IMR-90 (cell line): ENCODE measurements around the gene KY. TPM values are rescaled to one million over a fixed set of nuclear protein-coding genes. Genes with fewer than 3 reads are reported as not detected.

ENCODE experiments used
- ATAC-seq: fragments of 200-7000 bp; cut with Tn5 transposase; 2 replicates; pipeline ENCODE4 v1.9.1; 2020; ENCODE audit warnings: low read depth, mild to moderate bottlenecking, moderate library complexity
- BruUV-seq: library from RNA; stranded (reverse); fragments of 400-500 nt; replicated peaks from 2 replicates; lab custom pipeline; 2021; lab: Mats Ljungman, UMichigan
- CTCF ChIA-PET: fragments of 300-600 bp; formaldehyde crosslinking; extraction: SDS; loops from one replicate; lab custom pipeline; 2021; ENCODE audit warnings: antibody characterized with exemption; lab: Yijun Ruan, JAX
- POLR2A ChIA-PET: fragments of 300-600 bp; sonication (Branson Sonifier 250); formaldehyde crosslinking; loops from one replicate; lab custom pipeline; 2022; ENCODE audit warnings: antibody characterized with exemption; ENCODE audit not compliant: unreplicated experiment; lab: Charles Lee
- DNase-seq: peaks from one replicate; pipeline ENCODE4 v3.0.0; 2013
- H2AFZ ChIP-seq: replicated peaks from 2 replicates; pipeline ENCODE3; 2013; ENCODE audit warnings: low read length, mild to moderate bottlenecking; ENCODE audit not compliant: poor library complexity
- H2AK5ac ChIP-seq: 2 replicates; pipeline ENCODE4 v1.6.1; 2013; ENCODE audit warnings: low read depth, low read length, inconsistent platforms
- H2AK9ac ChIP-seq: replicated peaks from 2 replicates; pipeline ENCODE3; 2013; ENCODE audit warnings: mild to moderate bottlenecking, low read depth, low read length, moderate library complexity; ENCODE audit not compliant: poor library complexity
- H2BK120ac ChIP-seq: 2 replicates; pipeline ENCODE4 v1.6.1; 2013; ENCODE audit warnings: low read depth, low read length, inconsistent platforms
- H2BK15ac ChIP-seq: 3 replicates; pipeline ENCODE4 v1.6.1; 2013; ENCODE audit warnings: low read depth, low read length, inconsistent platforms
- H2BK20ac ChIP-seq: 2 replicates; pipeline ENCODE4 v1.6.1; 2013; ENCODE audit warnings: low read depth, mild to moderate bottlenecking, inconsistent platforms, low read length, moderate library complexity
- H2BK5ac ChIP-seq: 2 replicates; pipeline ENCODE4 v1.6.1; 2013; ENCODE audit warnings: mild to moderate bottlenecking, low read depth, low read length, inconsistent platforms; ENCODE audit not compliant: poor library complexity, severe bottlenecking
- H3K14ac ChIP-seq: replicated peaks from 2 replicates; pipeline ENCODE4 v1.6.1; 2013; ENCODE audit warnings: low read depth, low read length, inconsistent platforms
- H3K18ac ChIP-seq: 2 replicates; pipeline ENCODE4 v1.6.1; 2013; ENCODE audit warnings: low read depth, low read length, control low read depth
- H3K23ac ChIP-seq: 2 replicates; pipeline ENCODE4 v1.6.1; 2013; ENCODE audit warnings: low read depth, low read length, inconsistent platforms
- H3K27ac ChIP-seq: 2 replicates; pipeline ENCODE4 v1.5.1; 2013; ENCODE audit warnings: mild to moderate bottlenecking, control low read depth, low read length; ENCODE audit not compliant: insufficient read depth
- H3K27me3 ChIP-seq: 2 replicates; pipeline ENCODE4 v1.6.1; 2013; ENCODE audit warnings: low read length; ENCODE audit not compliant: control insufficient read depth, insufficient read depth
- H3K36me3 ChIP-seq: 2 replicates; pipeline ENCODE4 v1.6.1; 2013; ENCODE audit warnings: low read length, mixed read lengths; ENCODE audit not compliant: control insufficient read depth, insufficient read depth
- H3K4ac ChIP-seq: 2 replicates; pipeline ENCODE4 v1.6.1; 2013; ENCODE audit warnings: low read depth, low read length, inconsistent platforms
- H3K4me1 ChIP-seq: 2 replicates; pipeline ENCODE4 v1.6.1; 2013; ENCODE audit warnings: low read length, mixed read lengths; ENCODE audit not compliant: control insufficient read depth, insufficient read depth
- H3K4me2 ChIP-seq: 2 replicates; pipeline ENCODE4 v1.6.1; 2013; ENCODE audit warnings: low read depth, mild to moderate bottlenecking, control low read depth, low read length, moderate library complexity
- H3K4me3 ChIP-seq: 2 replicates; pipeline ENCODE4 v1.5.1; 2013; ENCODE audit warnings: low read depth, mild to moderate bottlenecking, control low read depth, low read length, moderate library complexity; ENCODE audit not compliant: insufficient read depth
- H3K56ac ChIP-seq: 2 replicates; pipeline ENCODE4 v1.6.1; 2013; ENCODE audit warnings: low read length, inconsistent platforms; ENCODE audit not compliant: insufficient read depth; ENCODE audit errors: extremely low read depth
- H3K79me1 ChIP-seq, 2 experiments: 2 replicates each; pipeline ENCODE4 v1.6.1; 2013; ENCODE audit warnings: low read length in 2 of 2, inconsistent platforms in 1 of 2, low read depth in 1 of 2
- H3K9ac ChIP-seq: 2 replicates; pipeline ENCODE4 v1.6.1; 2013; ENCODE audit warnings: low read depth, low read length, control low read depth
- H3K9me1 ChIP-seq: 2 replicates; pipeline ENCODE4 v1.6.1; 2013; ENCODE audit warnings: low read length, inconsistent platforms; ENCODE audit not compliant: insufficient read depth
- H3K9me3 ChIP-seq: 2 replicates; pipeline ENCODE4 v1.6.1; 2013; ENCODE audit warnings: low read length; ENCODE audit not compliant: control insufficient read depth, insufficient read depth
- H4K20me1 ChIP-seq: 2 replicates; pipeline ENCODE4 v1.6.1; 2013; ENCODE audit warnings: low read length, inconsistent platforms; ENCODE audit not compliant: insufficient read depth
- H4K5ac ChIP-seq: 2 replicates; pipeline ENCODE4 v1.6.1; 2013; ENCODE audit warnings: mild to moderate bottlenecking, low read depth, low read length, control low read depth
- H4K8ac ChIP-seq, 2 experiments: 2 replicates each; pipeline ENCODE4 v1.6.1; 2013; ENCODE audit warnings: low read depth in 2 of 2, low read length in 2 of 2, control low read depth in 1 of 2, inconsistent platforms in 1 of 2
- H4K91ac ChIP-seq: 2 replicates; pipeline ENCODE4 v1.6.1; 2013; ENCODE audit warnings: low read depth, low read length, inconsistent platforms; ENCODE audit not compliant: insufficient read depth
- BHLHE40 ChIP-seq: fragments of 150-350 bp; IDR thresholded peaks from 2 replicates; pipeline ENCODE4 v1.6.1; 2016; ENCODE audit warnings: mild to moderate bottlenecking, low read depth, low read length
- CEBPB ChIP-seq: IDR thresholded peaks from 2 replicates; pipeline ENCODE4 v1.6.1; 2012; ENCODE audit warnings: low read depth, low read length, improper control_type of control experiment
- CHD1 ChIP-seq: IDR thresholded peaks from 2 replicates; pipeline ENCODE4 v1.6.1; 2012; ENCODE audit warnings: low read depth, low read length, improper control_type of control experiment
- CTCF ChIP-seq: conservative IDR thresholded peaks from 2 replicates; pipeline ENCODE4 v1.5.1; 2012; ENCODE audit warnings: mild to moderate bottlenecking, low read depth, low read length, improper control_type of control experiment
- ELK1 ChIP-seq: fragments of 150-350 bp; IDR thresholded peaks from 2 replicates; pipeline ENCODE4 v1.6.1; 2016; ENCODE audit warnings: low read depth, mild to moderate bottlenecking, low read length, moderate library complexity, borderline replicate concordance
- FOS ChIP-seq: fragments of 150-350 bp; IDR thresholded peaks from 2 replicates; pipeline ENCODE4 v1.6.1; 2016; ENCODE audit warnings: low read depth, low read length
- MAFK ChIP-seq: IDR thresholded peaks from 2 replicates; pipeline ENCODE4 v1.6.1; 2012; ENCODE audit warnings: low read depth, low read length, improper control_type of control experiment
- MAZ ChIP-seq: IDR thresholded peaks from 2 replicates; pipeline ENCODE4 v1.6.1; 2012; ENCODE audit warnings: low read depth, mild to moderate bottlenecking, low read length, improper control_type of control experiment, moderate library complexity, borderline replicate concordance
- MXI1 ChIP-seq: IDR thresholded peaks from 2 replicates; pipeline ENCODE4 v1.6.1; 2012; ENCODE audit warnings: low read depth, mild to moderate bottlenecking, low read length, moderate library complexity, borderline replicate concordance
- NFE2L2 ChIP-seq: fragments of 150-350 bp; IDR thresholded peaks from 2 replicates; pipeline ENCODE4 v1.6.1; 2016; ENCODE audit warnings: low read depth, mild to moderate bottlenecking, low read length
- POLR2A ChIP-seq: IDR thresholded peaks from 2 replicates; pipeline ENCODE4 v1.6.1; 2012; ENCODE audit warnings: mild to moderate bottlenecking, low read depth, low read length
- RAD21 ChIP-seq: IDR thresholded peaks from 2 replicates; pipeline ENCODE4 v1.6.1; 2012; ENCODE audit warnings: low read length, improper control_type of control experiment
- RCOR1 ChIP-seq: IDR thresholded peaks from 2 replicates; pipeline ENCODE4 v1.6.1; 2012; ENCODE audit warnings: mild to moderate bottlenecking, low read length, improper control_type of control experiment; ENCODE audit not compliant: insufficient replicate concordance
- RFX5 ChIP-seq: IDR thresholded peaks from 2 replicates; pipeline ENCODE4 v1.8.0; 2012; ENCODE audit warnings: low read depth, mild to moderate bottlenecking, low read length, moderate library complexity
- SMC3 ChIP-seq: fragments of 150-350 bp; IDR thresholded peaks from 2 replicates; pipeline ENCODE4 v1.6.1; 2016; ENCODE audit warnings: low read depth, mild to moderate bottlenecking, antibody characterized with exemption, low read length, moderate library complexity
- USF2 ChIP-seq: fragments of 150-350 bp; IDR thresholded peaks from 2 replicates; pipeline ENCODE4 v1.6.1; 2017; ENCODE audit warnings: mild to moderate bottlenecking, antibody characterized with exemption, low read length, low read depth
- WGBS, 2 experiments: methylation state at CpG; one replicate each; pipeline versions ENCODE4 v1.1.5 to v1.1.7; 2013; ENCODE audit warnings: missing lambda C conversion rate in 2 of 2; ENCODE audit not compliant: insufficient read length in 1 of 2; ENCODE audit errors: extremely low coverage in 2 of 2; 5-methylcytosine and 5-hydroxymethylcytosine counted together
- dilution Hi-C: fragments of 300-500 bp; cut with HindIII; formaldehyde crosslinking; loops from one replicate; pipeline ENCODE4 v1.14.3; 2018; ENCODE audit warnings: low sequenced_read_pairs; ENCODE audit not compliant: unreplicated experiment
- in situ Hi-C: fragments of 300-500 bp; cut with MboI; formaldehyde crosslinking; loops from 3 replicates; pipeline ENCODE4 v1.14.3; 2019; ENCODE audit warnings: low sequenced_read_pairs, inconsistent platforms, mixed read lengths
- intact Hi-C: fragments of 100-400 bp; cut with micrococcal nuclease; formaldehyde crosslinking; loops from 2 replicates; pipeline ENCODE4 v1.10.0; 2022
- polyA plus RNA-seq, 3 experiments: library from polyadenylated mRNA; depleted of rRNA; stranded (reverse); fragments of >200 nt; gene quantifications; 2 replicates each; pipeline ENCODE4 v1.2.3, GENCODE V29; 2012; ENCODE audit warnings: low replicate concordance in 1 of 3
- total RNA-seq: library from RNA; depleted of rRNA; stranded (reverse); fragments of >200 nt; gene quantifications from 2 replicates; pipeline ENCODE4 v1.2.3, GENCODE V29; 2012

The KY gene
- total and polyA plus RNA-seq, 2 of the 4 experiments (the other 2 are of a cell fraction), result under 0.01 to 0.09 TPM

- Histone ChIP-seq H4K8ac (no peak overlapping the region), H2BK120ac (no peak overlapping the region), H3K36me3 (no peaks in the 10 kb centered on the region), H3K4me2 (no peak overlapping the region), H3K4ac (no peak overlapping the region), H2AK5ac (no peak overlapping the region), H3K9me3 (peaks cover 8% of the 10 kb centered on the region), H4K5ac (no peak overlapping the region), H3K14ac (no peak overlapping the region), H3K23ac (no peak overlapping the region), H3K9ac (no peak overlapping the region), H3K9me1 (no peaks in the 10 kb centered on the region), H4K20me1 (no peaks in the 10 kb centered on the region), H3K56ac (no peak overlapping the region), H3K18ac (no peak overlapping the region), H3K27ac (no peak overlapping the region), H2AK9ac (peak overlapping the region; percentile 10), H3K27me3 (peaks cover 9% of the 10 kb centered on the region), H3K79me1 (no peaks in the 10 kb centered on the region), H3K4me1 (no peaks in the 10 kb centered on the region), H2AFZ (no peak overlapping the region), H3K4me3 (no peak overlapping the region), H2BK15ac (no peak overlapping the region), H2BK5ac (no peak overlapping the region), H4K91ac (no peak overlapping the region), H2BK20ac (no peak overlapping the region)
- POLR2A ChIA-PET, result interaction anchor here (0.6 kb wide), 1 partner anchor 57 kb away, joined by 25 read pairs; no protein-coding TSS in a partner anchor
- dilution Hi-C loops (no loop called here), in situ Hi-C loops (no loop called here), intact Hi-C loops (no loop called here)
- ATAC-seq, result no peak
- WGBS, 2 experiments, result 73% methylated on average over 2 of the region's 5 CpGs; no CpG with 5 or more reads in 1 of the 2 experiments
- no peak for TF ChIP-seq MAFK
- TF ChIP-seq CTCF, result no peak
- no peak for TF ChIP-seq RFX5
- no peak for TF ChIP-seq USF2
- TF ChIP-seq RAD21, result no peak
- no peak for TF ChIP-seq POLR2A
- TF ChIP-seq MXI1, result no peak
- no peak for TF ChIP-seq FOS
- no peak for TF ChIP-seq CHD1
- TF ChIP-seq SMC3, result no peak
- TF ChIP-seq MAZ, result no peak
- no peak for TF ChIP-seq NFE2L2
- TF ChIP-seq CEBPB, result no peak
- TF ChIP-seq BHLHE40, result no peak
- TF ChIP-seq RCOR1, result no peak
- TF ChIP-seq ELK1, result no peak
- CTCF ChIA-PET, result no interaction called here
- DNase-seq, result no peak
- BruUV-seq, result no TSS peak
Measured at GRCh38 chr3:134672571-134672970, 21.7 kb upstream of the KY start.
